ENCODE measurements around the gene NUAK1. TPM values are rescaled to one million over a fixed set of nuclear protein-coding genes. Genes with fewer than 3 reads are reported as not detected.

NUAK1 gene
- total RNA-seq, 1 experiment from 2014 or later: 1.3 TPM

- no peaks in the 10 kb centered on the region for H3K4me1 ChIP-seq (ENCODE audit: insufficient read depth, low read length, poor library complexity, severe bottlenecking)
- H3K4me3 ChIP-seq (ENCODE audit: low read depth, low read length, poor library complexity, severe bottlenecking): no peak overlapping the region
- no TSS peak for BruUV-seq (replicated peaks)
- ChIA-PET CTCF (no interaction called here), POLR2A (ENCODE audit: low non-redundant PET) (no interaction called here)
- no peak for TF ChIP-seq CTCF (conservative IDR thresholded peaks at IDR 0.05; ENCODE audit: low read depth, low read length)
- H3K27me3 ChIP-seq (replicated peaks; ENCODE audit: insufficient read depth, low read depth, low read length, poor library complexity): no peaks in the 10 kb centered on the region
- intact Hi-C loops (cut with micrococcal nuclease; ENCODE audit: unreplicated experiment): no loop called here
- H3K9me3 ChIP-seq (ENCODE audit: low read depth, low read length, poor library complexity, severe bottlenecking): no peaks in the 10 kb centered on the region
- no peak for DNase-seq (ENCODE audit: low spot score)
- H3K36me3 ChIP-seq (ENCODE audit: insufficient read depth, low read length, poor library complexity, severe bottlenecking): no peaks in the 10 kb centered on the region
- no peak overlapping the region for H3K27ac ChIP-seq (ENCODE audit: low read depth, low read length, poor library complexity, severe bottlenecking)
Observed at GRCh38 chr12:106042037-106042436, 96.7 kb downstream of the NUAK1 start.

- H3K36me3 ChIP-seq (ENCODE audit: insufficient read depth, low read length, poor library complexity, severe bottlenecking): no peaks in the 10 kb centered on the region
- TF ChIP-seq EZH2 (IDR thresholded peaks at IDR 0.05; ENCODE audit: borderline replicate concordance, low read depth, low read length, poor library complexity, severe bottlenecking) (no peak), CTCF (conservative IDR thresholded peaks at IDR 0.05; ENCODE audit: low read depth, low read length) (no peak)
- intact Hi-C loops (cut with micrococcal nuclease; ENCODE audit: unreplicated experiment): no loop called here
- H3K9me3 ChIP-seq (ENCODE audit: low read depth, low read length, poor library complexity, severe bottlenecking): no peaks in the 10 kb centered on the region
- BruUV-seq (replicated peaks): no TSS peak
- POLR2A ChIA-PET (ENCODE audit: low non-redundant PET): no interaction called here
- CTCF ChIA-PET: no interaction called here
- H3K27me3 ChIP-seq (replicated peaks; ENCODE audit: insufficient read depth, low read depth, low read length, poor library complexity): no peaks in the 10 kb centered on the region
- H3K4me3 ChIP-seq (ENCODE audit: low read depth, low read length, poor library complexity, severe bottlenecking): no peak overlapping the region
- no peak overlapping the region for H3K27ac ChIP-seq (ENCODE audit: low read depth, low read length, poor library complexity, severe bottlenecking)
- no peak for DNase-seq (ENCODE audit: low spot score)
- H3K4me1 ChIP-seq (ENCODE audit: insufficient read depth, low read length, poor library complexity, severe bottlenecking): no peaks in the 10 kb centered on the region
Observed at GRCh38 chr12:106040521-106040920, 98.2 kb downstream of the NUAK1 start.

- DNase-seq (ENCODE audit: low spot score): no peak
- BruUV-seq (replicated peaks): no TSS peak
- intact Hi-C loops (cut with micrococcal nuclease; ENCODE audit: unreplicated experiment): no loop called here
- H3K4me3 ChIP-seq (ENCODE audit: low read depth, low read length, poor library complexity, severe bottlenecking): no peak overlapping the region
- H3K27me3 ChIP-seq (replicated peaks; ENCODE audit: insufficient read depth, low read depth, low read length, poor library complexity): no peaks in the 10 kb centered on the region
- H3K27ac ChIP-seq (ENCODE audit: low read depth, low read length, poor library complexity, severe bottlenecking): no peak overlapping the region
- H3K4me1 ChIP-seq (ENCODE audit: insufficient read depth, low read length, poor library complexity, severe bottlenecking): no peaks in the 10 kb centered on the region
- no peaks in the 10 kb centered on the region for H3K36me3 ChIP-seq (ENCODE audit: insufficient read depth, low read length, poor library complexity, severe bottlenecking)
- H3K9me3 ChIP-seq (ENCODE audit: low read depth, low read length, poor library complexity, severe bottlenecking): no peaks in the 10 kb centered on the region
- TF ChIP-seq CTCF (conservative IDR thresholded peaks at IDR 0.05; ENCODE audit: low read depth, low read length) (no peak), EZH2 (IDR thresholded peaks at IDR 0.05; ENCODE audit: borderline replicate concordance, low read depth, low read length, poor library complexity, severe bottlenecking) (no peak)
- POLR2A ChIA-PET (ENCODE audit: low non-redundant PET): no interaction called here
- CTCF ChIA-PET: no interaction called here
Observed at GRCh38 chr12:106039646-106040404, 98.9 kb downstream of the NUAK1 start.
